Activated CD4-positive, alpha-beta T cell treated with anti-CD3 and anti-CD28 coated beads, Interleukin-2, amount 50 U/mL, for 16 hours (primary cell): Measurements from ENCODE around the gene ARHGAP10.
A peak's percentile ranks its signal among the peaks of the same experiment; 100 is the strongest.

Experiments
- DNase-seq: peaks from one replicate; pipeline ENCODE4 v3.0.0-alpha.2; 2020

Gene ARHGAP10

GRCh38 chr4:147799986-147800555 lies 68.2 kb downstream of the ARHGAP10 start:
- DNase-seq, result peak; percentile 91

DNA sequence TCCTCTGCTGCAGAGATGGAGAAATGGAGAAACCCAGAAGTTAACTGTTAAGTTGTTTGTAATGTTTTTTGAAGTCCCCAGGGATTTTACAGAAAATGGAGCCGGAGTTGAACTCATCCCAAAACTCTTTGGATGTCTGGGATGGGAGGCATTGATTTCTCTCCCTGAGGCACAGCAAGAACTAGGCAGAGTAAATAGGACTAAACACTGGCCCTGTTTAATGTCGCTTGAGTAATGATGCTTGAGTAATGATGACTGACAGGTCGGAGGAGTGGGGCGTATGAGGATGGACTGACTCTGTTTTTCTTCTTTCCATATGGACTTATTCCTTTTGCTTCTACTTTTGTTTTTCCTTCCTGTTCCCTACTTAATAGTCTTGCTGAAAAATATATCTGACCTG lies 69.9 kb downstream of the ARHGAP10 start:
- no peak for DNase-seq

DNA sequence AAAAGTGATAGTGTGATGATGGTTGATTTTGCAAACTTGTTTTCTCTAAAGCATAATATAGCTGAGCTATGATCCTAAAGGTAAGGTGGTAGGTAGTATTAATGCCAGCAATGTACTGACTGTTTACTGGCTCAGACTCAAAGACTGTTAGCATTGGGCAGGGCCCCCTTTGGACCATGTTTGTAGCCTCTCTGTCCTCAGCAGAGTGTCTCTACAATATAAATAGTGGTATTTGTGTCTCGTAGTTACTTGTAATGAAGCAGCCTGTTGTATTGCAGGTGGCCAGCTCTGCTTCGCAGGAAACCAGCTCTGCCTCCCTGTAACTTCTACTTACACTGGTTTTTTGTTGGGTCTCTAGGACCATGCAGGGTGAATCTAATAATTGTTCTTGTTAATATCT lies 70.5 kb downstream of the ARHGAP10 start:
- DNase-seq, result no peak

DNA sequence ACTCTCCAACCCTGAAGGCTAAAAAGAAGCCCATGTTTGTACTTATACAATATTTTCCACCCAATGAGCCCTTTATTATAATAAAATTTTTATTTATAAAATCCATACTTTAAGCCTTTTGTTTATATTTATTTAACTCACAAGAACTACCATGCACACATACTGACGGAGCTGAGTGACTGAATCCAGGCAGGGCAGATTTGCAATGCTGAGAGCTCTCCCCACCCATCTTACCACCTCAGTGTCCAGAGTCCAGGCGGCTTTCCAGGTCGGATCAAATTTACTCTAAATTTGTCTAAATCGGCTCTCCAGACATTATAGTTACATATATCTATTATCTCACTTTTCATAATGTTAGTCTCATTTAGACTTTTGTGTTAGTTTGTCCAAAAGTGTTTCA lies 74.1 kb downstream of the ARHGAP10 start:
- no peak for DNase-seq

DNA sequence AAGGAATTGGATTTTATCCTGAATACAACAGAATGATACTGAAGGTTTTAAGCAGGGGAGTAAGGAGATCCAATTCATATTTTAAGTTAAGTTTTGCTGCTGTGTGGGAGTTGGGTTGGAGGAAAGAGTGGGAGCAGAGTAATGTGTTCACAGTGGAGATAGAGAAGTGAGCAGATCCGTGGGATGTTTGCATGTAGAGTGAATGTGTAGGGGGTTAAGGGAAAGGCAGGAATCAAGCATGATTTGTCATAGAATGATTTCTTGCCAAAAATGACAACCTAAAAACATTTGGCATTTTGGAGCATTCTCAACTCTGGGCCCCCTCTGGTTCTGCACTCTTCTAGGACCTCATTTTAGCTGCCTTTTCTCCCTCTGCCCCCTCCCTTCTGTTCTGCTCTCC lies 76.6 kb downstream of the ARHGAP10 start:
- no peak for DNase-seq

DNA sequence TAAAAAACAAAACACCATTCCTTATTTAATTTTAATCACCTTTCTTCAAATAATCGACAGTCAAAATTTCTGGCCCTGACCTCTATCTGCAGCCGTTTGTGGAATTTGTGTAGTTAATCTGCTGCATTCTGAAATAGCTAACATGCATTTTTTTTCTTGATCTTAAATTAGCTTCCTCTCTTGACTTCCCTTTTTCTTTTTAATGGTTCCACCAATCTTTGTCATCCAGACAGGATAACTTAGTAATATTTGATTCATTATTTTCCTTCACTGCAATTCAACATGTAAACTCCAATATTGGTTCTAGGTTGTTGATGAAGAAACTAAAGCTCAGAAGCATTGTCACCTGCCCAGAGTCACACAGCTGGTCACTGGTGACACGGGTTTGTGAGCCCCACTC lies 77.3 kb downstream of the ARHGAP10 start:
- no peak for DNase-seq

DNA sequence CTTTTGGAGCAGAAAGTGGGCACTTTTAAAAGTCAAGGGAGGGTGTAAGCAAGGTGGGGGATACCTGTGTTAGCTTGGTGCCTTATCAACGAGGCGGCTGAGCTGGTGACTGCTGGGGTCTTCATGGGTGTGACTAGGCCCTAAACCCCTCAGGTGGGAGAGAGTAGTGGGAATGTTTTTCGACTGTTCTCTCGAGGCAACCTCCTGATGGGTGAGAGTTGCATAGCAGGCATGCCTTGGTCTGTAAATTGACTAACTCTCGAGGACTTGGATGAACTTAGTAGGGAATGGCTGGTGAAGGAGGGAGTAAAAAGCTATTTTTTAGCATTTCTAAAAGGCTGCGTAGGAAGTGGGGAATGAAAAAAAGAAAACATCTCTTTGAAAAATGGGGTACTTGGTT lies 80.0 kb downstream of the ARHGAP10 start:
- DNase-seq, result no peak

GRCh38 chr4:147813109-147813773 lies 81.4 kb downstream of the ARHGAP10 start:
- no peak for DNase-seq

GRCh38 chr4:147813973-147814372 lies 82.1 kb downstream of the ARHGAP10 start:
- no peak for DNase-seq

DNA sequence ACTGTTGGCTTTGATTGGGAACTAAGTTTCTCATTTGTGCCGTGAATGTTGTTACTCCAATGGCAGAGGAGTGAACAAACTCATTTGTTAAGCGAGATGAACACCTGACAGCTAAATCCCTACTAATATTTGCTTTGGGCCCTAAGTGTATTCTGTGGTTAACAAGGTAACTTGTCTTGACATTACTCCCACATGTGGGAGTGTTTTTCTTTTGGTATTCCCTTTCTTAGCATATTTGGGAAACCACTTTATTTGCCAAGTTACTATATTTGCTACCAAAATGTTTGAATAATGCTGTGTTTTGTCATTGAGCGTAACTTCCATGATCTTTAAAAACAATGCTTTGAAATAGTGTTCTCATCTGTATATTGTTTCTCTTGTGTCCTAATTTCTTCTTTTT lies 82.5 kb downstream of the ARHGAP10 start:
- DNase-seq, result no peak

DNA sequence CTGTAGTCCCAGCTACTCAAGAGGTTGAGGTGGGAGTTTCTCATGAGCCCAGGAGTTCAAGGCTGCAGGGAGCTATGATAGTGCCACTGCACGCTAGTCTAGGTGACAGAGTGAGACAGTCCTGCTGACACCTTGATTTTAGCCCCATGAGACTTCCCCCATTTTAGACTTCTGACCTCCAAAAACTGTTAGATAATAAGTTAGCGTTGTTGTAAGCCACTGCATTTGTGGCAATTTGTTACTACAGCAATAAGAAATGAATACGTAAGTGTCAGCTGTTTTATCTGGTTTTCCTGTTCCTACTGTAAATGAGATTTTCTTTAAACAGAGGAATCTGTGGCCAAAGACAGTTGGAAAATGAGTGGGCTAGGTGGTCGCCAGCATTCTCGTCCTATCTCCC lies 83.9 kb downstream of the ARHGAP10 start:
- no peak for DNase-seq

DNA sequence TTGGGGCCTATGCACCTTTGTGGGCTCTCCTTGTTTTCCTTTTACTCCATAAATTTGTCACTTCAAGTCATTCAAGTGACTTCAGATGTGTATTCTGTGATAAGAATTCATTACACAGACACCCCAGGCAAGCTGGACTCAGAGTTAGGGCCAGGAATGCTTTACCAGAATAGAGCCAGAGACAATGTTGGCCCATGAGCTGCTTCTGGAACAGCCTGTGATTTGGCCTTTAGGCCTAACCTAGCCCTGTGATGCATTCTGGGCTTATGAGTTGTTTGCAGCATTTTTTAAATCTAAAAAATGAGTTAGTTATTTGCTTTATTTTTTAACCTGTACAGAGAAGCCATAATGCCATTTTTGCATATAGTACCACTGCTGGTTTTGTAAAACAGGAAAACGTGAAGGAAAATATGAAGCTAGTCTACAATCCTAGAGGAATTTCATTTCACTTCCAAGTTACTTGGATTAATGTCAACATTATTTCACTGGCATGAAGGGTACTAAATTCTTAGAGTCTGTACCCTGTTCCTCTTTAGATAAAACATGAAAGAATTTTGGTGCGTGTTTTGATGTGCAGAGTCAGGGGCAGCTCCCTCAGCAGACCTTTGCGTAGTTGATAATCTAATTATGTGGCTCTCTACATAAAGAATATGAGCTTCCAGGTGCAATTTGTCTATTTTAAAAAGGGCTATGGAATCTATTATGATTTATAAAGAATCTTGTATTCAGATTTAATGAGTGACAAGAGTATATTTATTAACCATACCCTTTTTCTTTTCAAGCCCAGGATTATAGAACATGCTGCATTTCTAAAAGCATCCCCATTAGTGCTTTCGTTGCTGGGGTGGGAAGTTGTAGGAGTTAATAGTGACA lies 84.7 kb downstream of the ARHGAP10 start:
- DNase-seq, result no peak

DNA sequence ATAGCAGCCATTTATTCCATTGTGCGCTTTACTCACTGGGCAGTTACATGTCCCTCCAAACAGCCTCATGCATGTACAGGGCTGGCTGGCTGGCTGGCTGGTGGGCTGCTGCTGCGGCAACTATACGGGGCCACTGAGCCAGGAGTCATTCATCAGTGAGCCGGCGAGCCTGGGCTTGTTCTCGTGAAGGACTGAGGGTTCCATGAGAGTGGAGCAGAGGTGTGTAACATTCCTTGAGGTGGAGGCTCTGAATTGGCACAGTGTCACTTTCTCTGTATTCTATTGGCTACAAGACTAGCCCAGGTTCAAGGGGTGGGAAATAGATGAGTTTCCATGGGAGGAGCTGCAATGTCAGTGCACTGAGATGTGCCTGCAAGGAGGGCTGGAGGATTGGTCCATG lies 89.1 kb downstream of the ARHGAP10 start:
- DNase-seq, result no peak

DNA sequence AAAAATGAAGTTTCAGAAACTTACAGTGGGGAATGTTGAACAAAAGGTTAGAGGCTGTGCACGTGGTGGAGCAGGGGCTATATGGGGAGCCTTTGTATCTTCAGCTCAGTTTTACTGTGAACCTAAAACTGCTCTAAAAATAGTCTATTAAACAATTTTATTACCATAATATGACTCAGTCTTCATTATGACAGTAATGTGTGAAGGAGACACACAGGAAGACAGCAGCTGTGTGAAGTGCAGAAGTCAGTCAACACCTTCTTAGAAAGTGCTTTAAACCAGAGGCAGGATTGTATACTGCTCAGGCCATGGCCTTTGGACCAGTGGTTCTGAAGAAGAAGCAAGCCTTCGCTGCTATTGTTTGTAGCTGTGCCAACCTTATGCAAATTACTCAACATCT lies 89.7 kb downstream of the ARHGAP10 start:
- peak; percentile 17 for DNase-seq

DNA sequence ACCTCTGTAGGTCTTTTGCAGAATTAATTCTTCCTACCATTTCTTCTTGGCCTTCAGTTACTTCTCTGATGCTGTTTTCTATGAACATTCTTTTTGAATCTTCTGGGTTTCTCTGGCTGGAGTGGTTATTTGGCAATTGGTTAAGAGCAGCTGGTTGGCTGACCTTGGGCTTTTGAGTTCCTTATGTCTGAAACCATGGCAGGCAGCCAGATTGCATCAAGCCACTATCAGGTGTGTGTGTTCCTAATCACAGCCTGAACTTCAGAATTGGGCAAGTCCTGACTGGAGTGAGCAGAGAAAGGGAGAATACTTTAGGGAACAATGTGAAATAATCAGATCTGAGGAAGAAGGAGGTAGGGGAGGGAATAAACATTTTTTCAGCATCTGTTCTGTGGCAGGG lies 90.2 kb downstream of the ARHGAP10 start:
- no peak for DNase-seq

GRCh38 chr4:147823130-147823529 lies 91.2 kb downstream of the ARHGAP10 start:
- DNase-seq, result no peak

- no peak for DNase-seq
These were observed 92.4 kb downstream of the ARHGAP10 start for GRCh38 chr4:147824316-147824715.

DNA sequence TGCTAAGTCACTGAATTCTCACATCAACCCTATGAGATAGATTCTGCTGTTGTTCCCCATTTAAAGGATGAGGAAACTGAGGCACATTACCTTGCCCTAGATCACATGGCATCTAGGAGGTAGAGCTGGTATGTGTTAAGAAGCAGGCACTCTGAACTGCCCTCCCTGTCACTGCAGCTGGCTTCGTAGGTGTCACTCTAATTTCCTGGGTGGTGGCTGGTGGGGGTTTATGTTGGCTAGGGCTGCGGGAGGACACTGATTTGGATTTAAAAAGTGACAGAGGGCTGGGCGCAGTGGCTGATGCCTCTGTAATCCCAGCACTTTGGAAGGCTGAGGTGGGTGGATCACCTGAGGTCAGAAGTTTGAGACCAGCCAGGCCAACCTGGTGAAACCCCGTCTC lies 93.0 kb downstream of the ARHGAP10 start:
- no peak for DNase-seq

DNA sequence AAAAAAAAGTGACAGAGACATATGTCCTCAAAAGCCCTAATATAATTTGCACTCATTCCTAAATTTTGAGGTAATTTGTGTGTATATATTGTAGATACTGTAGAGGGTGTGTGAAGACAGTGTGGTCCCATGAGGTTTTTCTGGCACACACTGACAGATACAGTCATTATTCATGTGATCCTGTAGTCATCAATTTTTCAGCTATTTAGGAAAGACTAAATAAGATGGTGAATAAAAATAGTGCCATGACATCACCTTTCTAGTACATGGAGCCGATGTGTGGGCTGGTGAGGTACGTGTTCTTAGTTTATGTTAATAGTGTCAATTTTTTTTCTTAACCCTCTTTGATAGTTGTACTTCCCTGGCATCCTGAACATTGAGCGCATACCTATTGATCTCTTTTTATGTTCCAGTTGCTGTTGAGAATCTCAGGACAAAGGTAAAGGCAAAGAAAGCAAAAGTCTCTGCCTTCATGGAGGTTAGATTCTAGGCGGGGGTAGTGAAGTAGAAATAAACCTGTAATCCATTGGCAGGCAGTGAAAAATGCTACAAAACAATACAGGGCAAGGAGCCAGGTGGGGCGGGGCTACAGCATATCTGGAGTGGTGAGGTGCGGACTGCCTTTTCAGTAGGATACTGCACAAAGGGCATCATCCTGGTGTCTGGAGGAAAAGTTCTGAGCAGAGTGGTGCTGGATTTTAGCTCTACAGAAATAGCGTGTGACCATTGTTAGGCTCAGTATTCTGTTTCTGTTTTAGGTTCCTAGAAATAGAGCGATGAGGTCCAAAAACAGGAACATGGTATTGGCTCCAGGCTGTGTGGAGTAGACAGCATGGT lies 93.8 kb downstream of the ARHGAP10 start:
- DNase-seq, result no peak

DNA sequence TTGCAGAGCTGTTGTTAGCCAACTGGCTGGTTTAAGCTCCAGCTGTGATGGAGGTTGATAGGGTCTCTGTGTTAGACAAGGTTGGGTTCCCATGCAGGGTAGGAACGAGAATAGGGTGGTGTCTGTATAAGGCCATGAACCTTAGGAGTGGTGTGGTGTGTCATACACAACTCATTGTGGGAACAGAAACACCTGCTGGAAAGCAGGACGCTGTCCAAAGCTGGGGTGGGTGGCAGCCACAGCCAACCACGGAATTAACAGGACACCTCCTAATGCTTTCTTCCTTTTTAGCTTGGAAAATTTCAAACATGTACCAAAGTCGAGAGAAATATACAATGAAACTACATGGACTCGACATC lies 94.4 kb downstream of the ARHGAP10 start:
- no peak for DNase-seq

GRCh38 chr4:147828331-147828905 lies 96.5 kb downstream of the ARHGAP10 start:
- DNase-seq, result no peak

- DNase-seq, result no peak
These were observed 97.7 kb downstream of the ARHGAP10 start for GRCh38 chr4:147829401-147830101.
